HG02840 (cell line): ENCODE data around the gene POU6F2.
"Not testable (repeated sequence)": the region's sequence is repeated elsewhere in the genome, so short reads cannot be mapped to it uniquely, and the experiment has no call there.

Experiments
- ATAC-seq: cut with Tn5 transposase; IDR thresholded peaks from one replicate; pipeline ENCODE4 v1.9.1; 2021; ENCODE audit warnings: mild to moderate bottlenecking, moderate library complexity, moderate number of reproducible peaks; ENCODE audit not compliant: unreplicated experiment, low FRiP score

Gene POU6F2

DNA sequence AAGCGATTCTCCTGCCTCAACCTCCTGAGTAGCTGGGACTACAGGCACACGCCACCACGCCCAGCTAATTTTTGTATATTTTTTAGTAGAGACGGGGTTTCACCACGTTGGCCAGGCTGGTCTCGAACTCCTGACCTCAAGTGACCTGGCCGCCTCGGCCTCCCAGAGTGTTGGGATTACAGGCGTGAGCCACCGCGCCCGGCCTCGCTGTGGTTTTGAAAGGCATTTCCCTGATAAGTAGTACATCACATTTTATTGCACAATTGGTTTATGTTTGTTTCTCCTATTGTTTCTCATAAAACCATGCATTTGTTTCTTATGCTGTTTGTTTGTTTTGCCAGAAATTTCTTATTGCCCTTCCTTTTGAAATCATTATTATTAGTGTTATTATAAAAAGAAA, 353.9 kb downstream of the POU6F2 start:
- ATAC-seq = not testable (repeated sequence)

DNA sequence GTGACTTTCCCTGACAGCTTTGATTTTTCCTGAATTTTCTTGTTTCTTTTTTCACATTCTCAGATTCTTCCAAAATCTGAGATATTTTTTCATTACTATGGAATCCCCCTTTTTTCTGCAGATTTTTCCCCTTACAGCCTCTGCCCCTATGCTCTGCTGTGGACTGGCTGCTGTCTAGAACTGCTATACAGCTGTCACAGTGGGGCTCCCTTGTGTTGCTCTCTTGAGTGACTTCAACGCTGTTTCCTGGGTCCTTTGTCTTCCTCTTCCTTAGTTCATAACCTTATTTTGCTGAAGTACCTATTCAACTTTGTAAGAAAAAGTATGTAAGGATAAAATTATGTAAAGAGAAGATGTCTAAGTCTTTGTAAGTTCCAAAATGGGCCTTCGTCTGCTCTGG, 354.4 kb downstream of the POU6F2 start:
- ATAC-seq = no peak

DNA sequence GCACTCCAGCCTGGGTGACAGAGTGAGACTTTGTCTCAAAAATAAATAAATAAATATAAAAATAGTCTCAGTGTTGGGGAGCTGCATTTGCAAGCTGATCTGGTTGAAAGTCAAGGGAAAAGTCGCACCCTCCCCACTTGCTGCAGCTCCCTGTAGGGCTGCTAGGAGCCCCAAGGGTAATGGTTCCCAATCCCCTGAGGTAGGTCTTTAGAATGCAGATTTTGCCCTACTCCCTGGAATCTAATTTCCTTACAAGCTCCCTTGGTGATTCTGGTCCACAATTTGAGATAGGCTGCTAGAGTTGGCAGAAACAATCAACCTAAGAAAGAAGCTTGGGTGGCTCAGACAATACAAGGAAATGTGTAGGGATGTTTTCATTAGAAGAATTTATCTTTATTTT, 356.0 kb downstream of the POU6F2 start:
- no peak for ATAC-seq

DNA sequence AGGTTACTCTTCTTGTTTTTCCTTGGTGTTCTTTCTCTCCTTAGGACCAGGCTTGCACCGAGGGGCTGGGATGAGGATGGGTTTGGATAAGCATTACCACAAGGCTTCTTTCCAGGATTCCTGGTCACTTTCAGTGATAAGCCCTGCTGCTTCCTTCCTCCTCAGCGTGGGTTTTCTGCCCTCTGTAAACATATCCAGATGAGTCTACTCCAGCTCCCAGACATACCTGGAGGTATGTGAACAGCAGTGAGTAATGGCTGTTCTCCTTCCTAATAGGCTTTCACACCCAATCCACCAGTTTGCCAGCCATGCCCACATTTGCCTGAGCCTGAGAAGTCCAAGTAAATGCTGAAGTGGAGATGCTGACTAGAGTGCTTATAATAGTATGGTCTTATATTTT, 358.7 kb downstream of the POU6F2 start:
- ATAC-seq = no peak

DNA sequence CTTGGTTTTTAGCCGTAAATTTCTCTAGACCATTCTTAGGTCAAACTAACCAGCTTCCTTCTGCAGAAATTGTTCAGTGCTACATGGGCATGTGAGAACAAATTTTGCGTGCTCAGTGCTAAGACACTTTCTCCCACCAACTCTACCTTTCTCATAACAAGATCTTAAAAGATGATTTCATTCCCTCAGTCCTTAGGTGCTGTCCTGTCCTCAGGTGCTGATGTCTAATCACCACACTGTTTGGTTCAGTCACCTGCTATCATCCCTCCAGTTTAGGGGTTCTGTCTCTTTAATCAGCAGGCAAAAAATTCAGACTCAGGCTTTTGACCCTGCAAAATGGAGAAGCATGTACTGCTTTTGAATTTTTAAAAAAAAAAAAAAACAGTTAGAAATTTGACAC, 361.0 kb downstream of the POU6F2 start:
- no peak for ATAC-seq

DNA sequence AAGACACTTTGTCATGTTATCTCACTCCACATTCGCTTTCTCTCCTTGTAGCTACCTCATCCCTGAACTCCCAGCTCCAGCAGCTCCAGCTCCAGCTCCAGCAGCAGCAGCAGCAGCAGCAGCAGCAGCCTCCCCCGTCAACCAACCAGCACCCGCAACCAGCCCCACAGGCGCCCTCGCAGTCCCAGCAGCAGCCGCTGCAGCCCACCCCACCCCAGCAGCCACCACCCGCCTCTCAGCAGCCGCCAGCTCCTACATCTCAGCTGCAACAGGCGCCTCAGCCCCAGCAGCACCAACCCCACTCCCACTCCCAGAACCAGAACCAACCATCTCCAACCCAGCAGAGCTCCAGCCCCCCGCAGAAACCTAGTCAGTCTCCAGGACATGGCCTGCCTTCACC, 361.9 kb downstream of the POU6F2 start:
- no peak for ATAC-seq

DNA sequence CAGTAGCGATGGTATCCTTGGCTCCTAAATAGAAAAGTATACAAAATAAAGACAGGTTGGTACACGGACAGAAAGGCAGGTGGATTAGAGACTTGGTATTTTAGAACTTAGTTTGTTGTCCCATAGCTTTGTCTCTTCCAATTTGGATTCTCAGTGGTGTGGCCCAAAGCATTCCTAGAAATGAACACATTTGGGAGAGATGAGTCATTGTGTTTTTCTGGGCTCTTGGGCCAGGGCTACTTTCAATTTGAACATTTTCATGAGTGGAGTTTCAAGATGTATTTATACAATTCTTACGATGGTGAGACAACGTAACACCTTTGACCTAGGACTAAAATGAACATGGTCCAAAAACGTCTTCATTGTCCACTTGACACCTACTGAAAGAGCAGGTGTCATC, 363.4 kb downstream of the POU6F2 start:
- ATAC-seq = no peak

DNA sequence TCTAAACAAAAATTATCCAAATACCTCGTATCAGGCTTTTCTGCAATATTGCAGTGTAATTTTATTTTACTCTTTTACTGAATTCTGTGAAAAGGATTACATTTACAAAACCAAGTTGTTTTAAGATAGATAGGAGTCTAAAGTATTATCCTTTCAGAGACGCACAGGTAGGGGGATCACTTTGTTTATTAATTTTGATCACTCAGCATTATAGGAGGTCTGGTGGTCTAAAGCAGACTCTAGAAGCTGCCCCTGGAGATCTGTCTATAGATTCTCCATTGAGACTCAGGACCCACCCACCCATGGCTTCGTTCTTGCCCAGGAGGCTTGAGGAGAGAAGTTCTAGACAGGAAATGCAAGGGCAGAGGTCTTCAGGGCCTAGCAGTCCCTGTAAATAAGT, 365.1 kb downstream of the POU6F2 start:
- ATAC-seq = no peak

DNA sequence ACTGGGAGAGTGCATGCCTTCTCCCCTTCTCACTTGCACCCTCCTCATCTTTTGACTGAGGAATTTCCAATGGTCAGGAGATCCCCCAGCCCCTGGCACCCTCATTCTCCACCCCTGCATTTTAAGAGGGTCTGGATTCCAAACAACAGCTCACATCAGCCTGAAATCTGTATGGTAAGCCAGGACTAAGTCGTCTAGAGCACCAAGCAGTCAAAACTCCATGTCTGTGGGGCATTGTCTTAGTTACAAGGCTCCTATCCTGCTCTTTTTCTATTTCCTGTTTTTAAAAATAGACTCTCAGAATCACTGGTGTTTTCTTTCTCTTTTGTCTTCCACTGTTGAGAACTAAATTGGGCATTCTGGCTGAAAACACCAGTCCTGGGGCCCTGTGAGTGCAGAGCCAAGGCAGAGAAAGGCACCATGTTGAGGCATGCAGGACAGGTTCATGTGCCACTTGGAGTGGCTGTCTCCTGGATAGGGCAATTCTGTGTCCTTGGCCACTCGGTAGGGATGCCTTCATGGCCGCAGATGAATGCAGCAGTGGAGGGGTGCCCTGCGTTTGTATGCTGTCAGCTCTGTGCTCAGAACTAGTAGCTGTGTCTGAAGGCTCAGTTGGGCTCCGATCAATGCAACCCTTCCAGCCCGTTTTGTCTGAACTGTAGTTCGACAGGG, 371.9 kb downstream of the POU6F2 start:
- ATAC-seq = no peak

DNA sequence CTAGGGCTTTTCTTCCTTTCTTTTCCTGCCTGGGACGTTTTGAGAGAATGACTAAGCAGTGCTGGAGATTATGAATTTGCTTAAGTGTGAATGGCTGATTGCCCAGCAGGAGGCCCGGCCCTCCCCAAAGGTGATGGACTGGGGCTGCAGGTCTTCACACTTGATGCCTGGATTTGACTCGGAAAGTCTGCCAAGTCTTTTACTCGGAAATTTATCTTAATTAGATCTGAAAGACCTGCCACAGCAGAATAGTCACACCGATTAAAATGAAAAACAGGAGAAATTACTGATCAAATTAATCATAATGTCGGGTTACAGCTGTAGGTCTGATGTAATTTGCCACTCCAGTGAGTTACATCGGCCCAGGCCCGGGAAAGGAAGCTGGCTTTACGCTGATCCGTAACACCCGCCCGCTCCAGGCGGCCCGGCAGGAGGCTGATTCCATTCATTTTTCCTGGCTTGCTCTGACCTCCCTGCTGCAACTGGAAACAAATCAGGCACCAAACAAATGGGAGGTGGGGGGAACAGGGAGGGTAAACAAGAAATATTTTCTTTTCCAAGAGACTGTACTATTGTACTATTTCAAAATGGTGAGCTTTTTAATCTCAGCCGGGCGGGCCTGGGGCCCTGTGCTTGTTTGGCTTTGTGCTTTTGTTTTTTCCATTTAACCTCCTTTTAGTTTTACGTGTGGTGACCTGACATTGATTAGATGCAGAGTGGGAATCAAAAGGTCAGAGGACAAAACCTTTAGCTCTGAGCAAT, 376.1 kb downstream of the POU6F2 start:
- ATAC-seq = no peak

DNA sequence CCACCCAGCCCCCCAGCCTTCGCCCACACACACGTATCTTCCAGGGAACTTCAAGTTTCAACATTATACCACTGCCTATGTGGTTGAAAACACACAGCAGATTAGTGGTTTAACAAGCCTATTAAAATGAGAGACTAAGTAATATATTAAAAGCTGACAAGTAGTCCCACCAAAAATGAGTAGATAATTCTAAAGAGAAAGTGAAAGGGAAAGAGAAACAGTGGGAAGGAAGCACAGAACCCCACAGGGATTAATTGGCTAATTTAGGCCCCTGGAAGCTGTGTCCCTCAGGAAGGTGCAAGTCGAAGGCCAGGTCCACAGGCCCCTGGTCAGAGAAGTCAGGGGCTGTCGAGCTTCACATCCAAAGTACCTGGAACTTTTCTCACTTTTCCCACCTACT, 378.0 kb downstream of the POU6F2 start:
- no peak for ATAC-seq

DNA sequence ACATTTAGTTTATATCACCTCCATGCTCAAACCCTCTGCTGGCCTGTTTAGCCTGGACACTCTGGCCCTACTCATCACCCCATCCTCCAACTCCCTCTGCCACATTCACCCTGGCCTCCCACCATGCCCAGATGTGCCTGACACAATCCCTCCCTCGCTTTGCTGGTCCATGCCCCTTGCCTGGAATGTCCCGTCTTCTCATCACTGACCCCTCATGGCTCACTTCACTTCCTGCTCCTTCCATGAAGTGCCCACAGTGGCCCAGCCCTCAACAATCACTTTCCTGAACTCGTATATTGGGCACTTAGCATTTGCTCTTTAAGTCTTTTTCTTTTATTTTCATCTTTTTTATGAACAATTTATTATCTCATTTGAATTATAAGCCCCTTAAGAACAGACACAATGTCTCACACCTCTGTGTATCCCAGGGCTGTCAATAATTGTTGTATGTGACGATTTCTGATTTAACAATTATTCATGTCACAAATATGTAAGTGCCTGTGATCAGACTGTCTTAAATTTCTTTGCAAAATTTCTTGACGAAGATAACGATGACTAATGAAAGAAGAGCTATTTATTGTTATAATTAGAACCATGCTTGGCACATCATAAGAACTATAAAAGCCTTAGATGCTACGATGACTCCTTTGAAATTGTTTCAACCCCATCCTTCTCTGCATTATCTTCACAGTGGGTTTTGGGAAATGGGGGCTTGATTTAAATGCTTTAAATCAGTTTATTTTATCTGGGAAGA, 378.6 kb downstream of the POU6F2 start:
- ATAC-seq = no peak

DNA sequence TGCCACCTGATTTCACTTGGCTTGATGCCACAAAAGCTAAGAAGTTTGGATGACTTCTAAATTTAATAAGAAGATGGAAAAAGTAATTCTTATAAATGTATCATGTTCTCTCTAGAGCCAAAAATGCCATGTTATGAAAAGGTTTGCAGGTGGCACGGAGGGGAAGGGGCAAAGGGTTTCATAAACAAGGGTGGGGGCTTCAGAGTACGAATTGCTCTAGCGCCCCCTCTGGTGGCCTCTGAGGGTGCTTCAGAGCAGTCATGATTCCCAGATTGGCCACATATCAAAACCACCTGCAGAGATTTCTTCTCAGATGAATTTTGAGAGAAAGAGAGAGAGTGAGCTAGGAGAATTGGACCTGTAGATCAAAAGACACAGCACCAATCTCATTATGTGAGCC, 379.9 kb downstream of the POU6F2 start:
- ATAC-seq = no peak

DNA sequence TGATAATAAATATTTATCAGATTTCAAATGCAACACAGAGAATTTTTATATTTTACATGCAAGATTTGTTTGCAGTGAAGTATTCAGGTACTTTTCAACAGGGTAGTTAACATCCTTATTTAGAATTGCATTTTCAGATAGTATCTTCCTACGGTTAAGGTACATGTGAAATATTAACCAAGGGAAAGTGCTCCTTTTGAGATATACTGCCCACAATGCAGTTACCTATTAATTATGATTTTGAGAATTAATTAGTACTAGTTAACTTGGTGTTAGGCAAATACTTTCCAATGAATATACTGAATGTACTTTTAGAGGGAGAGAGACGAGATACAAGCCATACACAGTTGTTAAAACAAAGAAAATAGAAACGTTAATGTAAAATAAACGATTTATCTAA, 382.3 kb downstream of the POU6F2 start:
- ATAC-seq = no peak

DNA sequence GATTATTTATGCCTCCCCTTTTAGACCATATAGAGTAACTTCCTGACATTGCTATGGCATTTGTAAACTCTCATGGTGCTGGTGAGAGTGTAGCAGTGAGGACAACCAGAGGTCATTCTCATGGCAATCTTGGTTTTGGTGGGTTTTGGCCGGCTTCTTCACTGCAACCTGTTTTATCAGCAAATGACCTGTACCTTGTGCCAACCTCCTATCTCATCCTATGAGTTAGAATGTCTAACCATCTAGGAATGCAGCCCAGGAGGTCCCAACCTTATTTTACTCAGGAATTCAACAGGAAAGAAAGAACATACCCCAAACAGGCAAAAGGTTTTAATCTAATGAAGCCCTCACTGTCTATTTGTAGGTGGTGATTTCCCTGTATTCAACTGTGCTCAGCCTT, 383.1 kb downstream of the POU6F2 start:
- no peak for ATAC-seq

DNA sequence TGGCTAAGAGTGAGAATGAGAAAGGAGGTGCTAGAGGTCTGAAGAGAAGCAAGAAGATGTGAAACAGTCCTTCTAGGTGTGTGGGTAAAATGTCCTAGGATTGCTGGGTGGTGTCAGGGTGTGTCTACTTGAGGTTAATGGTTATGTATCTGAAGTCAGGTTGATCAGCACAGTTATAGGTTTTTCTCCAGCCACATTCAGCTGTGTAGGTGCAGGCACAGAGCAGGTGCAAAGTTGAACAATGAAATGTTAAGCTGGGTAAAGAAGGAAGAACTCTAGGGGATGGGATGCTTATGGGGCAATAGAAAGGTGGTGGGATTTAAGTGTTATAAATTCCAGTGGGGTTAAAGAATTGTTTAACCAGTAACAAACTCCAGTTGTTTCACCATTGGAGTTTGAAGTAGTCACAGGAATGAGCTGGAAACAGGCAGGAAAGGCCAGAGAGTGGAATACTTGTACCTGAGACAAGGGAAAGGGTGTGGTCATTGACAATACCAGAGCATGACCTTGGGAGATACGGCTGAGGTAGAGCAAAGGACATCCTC, 388.1 kb downstream of the POU6F2 start:
- no peak for ATAC-seq

DNA sequence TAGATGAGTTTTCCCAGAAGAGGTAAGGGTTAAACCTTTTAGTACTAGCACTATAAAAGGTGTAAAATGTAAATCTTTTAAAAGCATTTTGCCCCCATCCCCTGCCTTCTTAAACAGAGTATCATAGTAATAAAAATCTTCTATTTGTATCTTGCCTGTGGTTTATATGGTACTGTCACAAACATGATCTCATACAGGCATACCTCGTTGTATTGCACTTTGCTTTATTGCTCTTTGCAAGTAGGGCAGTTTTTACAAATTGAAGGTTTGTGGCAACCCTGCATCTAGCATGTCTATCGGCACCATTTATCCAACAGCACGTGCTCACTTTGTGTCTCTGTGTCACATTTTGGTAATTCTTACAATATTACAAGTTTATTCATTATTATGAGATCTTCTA, 389.7 kb downstream of the POU6F2 start:
- ATAC-seq = no peak

DNA sequence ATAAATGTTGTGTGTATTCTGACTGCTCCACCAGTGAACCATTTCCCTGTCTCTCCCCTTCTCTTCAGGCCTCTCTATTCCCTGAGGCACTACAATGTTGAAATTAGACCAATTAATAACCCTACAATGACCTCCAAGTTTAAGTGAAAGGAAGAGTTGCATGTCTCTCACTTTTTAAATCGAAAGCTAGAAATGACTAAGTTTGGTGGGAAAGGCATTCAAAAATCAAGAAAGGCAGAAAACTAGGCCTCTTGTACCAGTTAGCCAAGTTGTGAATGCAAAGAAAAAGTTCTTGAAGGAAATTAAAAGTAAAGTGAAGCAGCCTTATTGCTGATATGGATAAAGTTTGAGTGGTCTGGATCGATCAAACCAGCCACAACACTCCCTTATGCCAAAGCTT, 390.2 kb downstream of the POU6F2 start:
- no peak for ATAC-seq

DNA sequence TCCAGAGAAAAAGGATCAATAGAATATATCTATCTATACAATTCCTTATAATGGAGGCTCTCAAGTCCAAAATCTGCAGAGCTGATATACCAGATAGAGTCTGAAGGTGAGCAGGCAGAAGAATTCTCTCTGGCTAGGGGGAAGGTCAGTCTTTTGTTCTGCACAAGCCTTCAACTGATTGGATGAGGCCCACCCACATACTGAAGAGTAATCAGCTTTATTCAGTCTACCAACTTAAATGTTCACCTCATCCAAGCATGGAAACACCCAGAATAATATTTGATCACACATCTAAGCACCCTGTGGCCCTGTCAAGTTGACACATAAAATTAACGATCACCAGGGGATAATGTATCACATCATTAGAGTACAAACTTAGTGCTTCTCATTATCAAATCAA, 394.7 kb downstream of the POU6F2 start:
- no peak for ATAC-seq

DNA sequence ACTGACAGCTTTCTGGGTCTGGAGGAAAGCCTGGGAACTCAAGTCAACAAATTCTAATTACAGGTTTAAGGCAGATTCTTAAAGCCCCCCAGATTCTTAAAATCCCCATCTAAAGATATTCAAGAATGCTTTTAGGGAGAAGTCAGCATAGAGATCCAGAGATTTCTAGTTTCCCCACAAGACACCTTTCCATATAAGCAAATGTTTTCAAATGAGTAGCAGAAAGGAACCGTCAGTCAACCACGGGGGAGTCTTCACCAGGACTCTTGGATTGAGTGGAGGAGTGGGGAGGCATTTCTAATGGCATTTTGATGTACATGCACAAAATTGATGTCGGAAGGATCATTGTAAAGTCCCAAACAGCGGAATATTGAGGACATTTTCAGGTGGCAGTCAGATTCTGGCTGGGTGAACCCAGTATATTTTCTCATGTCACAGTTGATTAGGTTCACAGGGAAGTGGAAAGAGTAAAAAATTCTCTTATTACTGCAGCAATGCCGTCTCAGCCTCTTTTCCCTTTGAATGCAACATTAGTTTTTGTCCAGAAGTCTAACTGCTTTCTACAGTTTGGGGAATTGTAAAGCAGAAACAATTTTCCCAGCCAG, 396.8 kb downstream of the POU6F2 start:
- ATAC-seq = no peak
